ENCODE data around the gene SSBP4.
A peak's percentile ranks its signal among the peaks of the same experiment; 100 is the strongest.

Gene SSBP4

GRCh38 chr19:18449552-18449951, 30.4 kb downstream of the SSBP4 start:
- CTCF ChIA-PET: interaction anchor here (4.1 kb wide), 1 partner anchor 13 kb away, joined by 21 read pairs; no protein-coding TSS in a partner anchor
- TF ChIP-seq BHLHE40 (IDR thresholded peaks at IDR 0.05; ENCODE audit: borderline replicate concordance): no peak
- no peak for TF ChIP-seq ELF4 (IDR thresholded peaks at IDR 0.05)
- TF ChIP-seq HDGF (IDR thresholded peaks at IDR 0.05; ENCODE audit: borderline replicate concordance): no peak
- no peak for TF ChIP-seq FOXK2 (IDR thresholded peaks at IDR 0.05)
- TF ChIP-seq ARNT (IDR thresholded peaks at IDR 0.05): no peak
- TF ChIP-seq PKNOX1 (IDR thresholded peaks at IDR 0.05): no peak
- TF ChIP-seq FOXA1 (IDR thresholded peaks at IDR 0.05): no peak
- no peak for TF ChIP-seq SUZ12 (IDR thresholded peaks at IDR 0.05)
- TF ChIP-seq L3MBTL2 (conservative IDR thresholded peaks at IDR 0.05): no peak
- no peak for TF ChIP-seq CTBP1 (IDR thresholded peaks at IDR 0.05; ENCODE audit: borderline replicate concordance)
- no peak for TF ChIP-seq NFRKB (IDR thresholded peaks at IDR 0.05)
- TF ChIP-seq FOXM1 (IDR thresholded peaks at IDR 0.05; ENCODE audit: borderline replicate concordance): no peak
- TF ChIP-seq LEF1 (IDR thresholded peaks at IDR 0.05; ENCODE audit: borderline replicate concordance): no peak
- TF ChIP-seq ZNF384 (IDR thresholded peaks at IDR 0.05): no peak
- no peak for TF ChIP-seq SP1 (IDR thresholded peaks at IDR 0.05)
- TF ChIP-seq TARDBP (IDR thresholded peaks at IDR 0.05): no peak
- no peak for DNase-seq (ENCODE audit: extremely low spot score)
- POLR2A ChIA-PET: no interaction called here

- POLR2A ChIA-PET: no interaction called here
- CTCF ChIA-PET: interaction anchor here (0.8 to 4.1 kb wide), 4 partner anchors 12 to 221 kb away, joined by 3 to 21 read pairs (median 4); partner anchors contain the start of gene REX1BD
- DNase-seq (ENCODE audit: extremely low spot score): no peak
- TF ChIP-seq LEF1 (IDR thresholded peaks at IDR 0.05; ENCODE audit: borderline replicate concordance) (no peak), NFRKB (IDR thresholded peaks at IDR 0.05) (no peak), FOXA1 (IDR thresholded peaks at IDR 0.05) (no peak), HDGF (IDR thresholded peaks at IDR 0.05; ENCODE audit: borderline replicate concordance) (no peak), CTBP1 (IDR thresholded peaks at IDR 0.05; ENCODE audit: borderline replicate concordance) (no peak), FOXM1 (IDR thresholded peaks at IDR 0.05; ENCODE audit: borderline replicate concordance) (no peak), L3MBTL2 (conservative IDR thresholded peaks at IDR 0.05) (no peak), FOXK2 (IDR thresholded peaks at IDR 0.05) (no peak), PKNOX1 (IDR thresholded peaks at IDR 0.05) (no peak), ELF4 (IDR thresholded peaks at IDR 0.05) (no peak), SUZ12 (IDR thresholded peaks at IDR 0.05) (no peak), ZNF384 (IDR thresholded peaks at IDR 0.05) (no peak), ARNT (IDR thresholded peaks at IDR 0.05) (no peak), SP1 (IDR thresholded peaks at IDR 0.05) (no peak), TARDBP (IDR thresholded peaks at IDR 0.05) (no peak)
These were observed 31.1 kb downstream of the SSBP4 start for GRCh38 chr19:18450021-18450930.

GRCh38 chr19:18450931-18451836, 32.0 kb downstream of the SSBP4 start:
- no peak for TF ChIP-seq ARNT (IDR thresholded peaks at IDR 0.05)
- TF ChIP-seq HDGF (IDR thresholded peaks at IDR 0.05; ENCODE audit: borderline replicate concordance): 0 out of 2 replicates have a peak, but pooled peaks have one; percentile 40
- ChIA-PET POLR2A (no interaction called here), CTCF (interaction anchor here (0.6 to 4.1 kb wide), 5 partner anchors 11 to 220 kb away, joined by 3 to 21 read pairs (median 4); partner anchors contain the start of gene REX1BD)
- DNase-seq (ENCODE audit: extremely low spot score): peak; percentile 87

- ChIA-PET POLR2A (interaction anchor here (1.5 kb wide), 1 partner anchor 15 kb away, joined by 3 read pairs; no protein-coding TSS in a partner anchor), CTCF (interaction anchor here (4.1 kb wide), 1 partner anchor 10 kb away, joined by 21 read pairs; no protein-coding TSS in a partner anchor)
- DNase-seq (ENCODE audit: extremely low spot score): no peak
- TF ChIP-seq ARNT (IDR thresholded peaks at IDR 0.05): no peak
- TF ChIP-seq SUZ12 (IDR thresholded peaks at IDR 0.05): no peak
- TF ChIP-seq LEF1 (IDR thresholded peaks at IDR 0.05; ENCODE audit: borderline replicate concordance): no peak
- TF ChIP-seq FOXM1 (IDR thresholded peaks at IDR 0.05; ENCODE audit: borderline replicate concordance): no peak
- TF ChIP-seq FOXA1 (IDR thresholded peaks at IDR 0.05): no peak
- TF ChIP-seq ZNF384 (IDR thresholded peaks at IDR 0.05): no peak
- no peak for TF ChIP-seq FOXK2 (IDR thresholded peaks at IDR 0.05)
- no peak for TF ChIP-seq BHLHE40 (IDR thresholded peaks at IDR 0.05; ENCODE audit: borderline replicate concordance)
- no peak for TF ChIP-seq NFRKB (IDR thresholded peaks at IDR 0.05)
- no peak for TF ChIP-seq L3MBTL2 (conservative IDR thresholded peaks at IDR 0.05)
- no peak for TF ChIP-seq PKNOX1 (IDR thresholded peaks at IDR 0.05)
- TF ChIP-seq CTBP1 (IDR thresholded peaks at IDR 0.05; ENCODE audit: borderline replicate concordance): no peak
- TF ChIP-seq ELF4 (IDR thresholded peaks at IDR 0.05): no peak
- TF ChIP-seq HDGF (IDR thresholded peaks at IDR 0.05; ENCODE audit: borderline replicate concordance): no peak
- no peak for TF ChIP-seq SP1 (IDR thresholded peaks at IDR 0.05)
- no peak for TF ChIP-seq TARDBP (IDR thresholded peaks at IDR 0.05)
These were observed 33.2 kb downstream of the SSBP4 start for GRCh38 chr19:18452386-18452785.

All from HEK293T (cell line).